Measurements from ENCODE around the gene DRC7. TPM values are rescaled to one million over a fixed set of nuclear protein-coding genes. Genes with fewer than 3 reads are reported as not detected.

The DRC7 gene
- total and polyA plus RNA-seq, 10 of the 15 experiments (the other 5 are each of a cell fraction or from before 2014, with no cell fraction given): 0.06 to 0.49 (median 0.14) TPM; not detected in 4

GRCh38 chr16:57750796-57751538 is 56.4 kb downstream of the DRC7 start:
- CTCF ChIA-PET: interaction anchor here (1.2 kb wide), 2 partner anchors 9 to 174 kb away, joined by 3 read pairs; no protein-coding TSS in a partner anchor
- Histone ChIP-seq H4K20me1 (ENCODE audit: control insufficient read depth, insufficient read depth) (no peaks in the 10 kb centered on the region), H2AFZ (ENCODE audit: control insufficient read depth, low read depth, low read length) (no peak overlapping the region), H3K79me2 (ENCODE audit: control insufficient read depth, insufficient read depth, low read length) (no peaks in the 10 kb centered on the region), H3K9me3 (replicated peaks; ENCODE audit: control insufficient read depth, insufficient read depth, low read length) (no peaks in the 10 kb centered on the region), H3K27me3 (replicated peaks in 1 of 2; ENCODE audit: control insufficient read depth in 2 of 2, insufficient read depth in 2 of 2, low read length in 1 of 2) (no peaks in the 10 kb centered on the region), H3K36me3 (ENCODE audit: control insufficient read depth in 2 of 2, insufficient read depth in 2 of 2, low read length in 1 of 2) (no peaks in the 10 kb centered on the region; a peak in 2 of 4 replicates), H3K4me2 (ENCODE audit: control insufficient read depth, insufficient read depth) (no peak overlapping the region), H3K4me3 (no peak overlapping the region), H3K27ac (ENCODE audit: control insufficient read depth, insufficient read depth) (no peak overlapping the region), H3K9ac (ENCODE audit: control insufficient read depth, insufficient read depth, low read length) (no peak overlapping the region), H3K4me1 (ENCODE audit: control insufficient read depth, insufficient read depth, low read length) (no peaks in the 10 kb centered on the region)
- SMC1A ChIA-PET (ENCODE audit: uncharacterized antibody, unreplicated experiment): no interaction called here
- FAIRE-seq: no peak
- DNase-seq (ENCODE audit: low read depth, low spot score): no peak
- WGBS (ENCODE audit: insufficient coverage, insufficient replicate concordance, low lambda C conversion rate, missing lambda C conversion rate): 78% methylated on average over 24 of the region's 24 CpGs
- intact Hi-C loops (cut with micrococcal nuclease; ENCODE audit: unreplicated experiment) (no loop called here), in situ Hi-C loops (cut with MboI) (no loop called here)
- POLR2A ChIA-PET: interaction anchor here (0.7 to 0.9 kb wide), 2 partner anchors 16 to 19 kb away, joined by 4 to 7 read pairs; partner anchors contain the start of gene KATNB1
- ATAC-seq: no peak
- RAD21 ChIA-PET (ENCODE audit: unreplicated experiment): no interaction called here
- no TSS peak for BruUV-seq (replicated peaks)
- TF ChIP-seq CUX1 (IDR thresholded peaks at IDR 0.05; ENCODE audit: insufficient replicate concordance, low read depth, low read length): no peak
- TF ChIP-seq HSF1 (IDR thresholded peaks at IDR 0.05; ENCODE audit: low read depth, low read length): no peak
- TF ChIP-seq SREBF2 (IDR thresholded peaks at IDR 0.05; ENCODE audit: low read length): no peak
- no peak for TF ChIP-seq PAX8 (IDR thresholded peaks at IDR 0.05)
- TF ChIP-seq STAT3 (IDR thresholded peaks at IDR 0.05; ENCODE audit: low read depth, low read length): no peak
- no peak for TF ChIP-seq NFIC (IDR thresholded peaks at IDR 0.05; ENCODE audit: low read depth, low read length)
- TF ChIP-seq ASH2L (IDR thresholded peaks at IDR 0.05; ENCODE audit: borderline replicate concordance, low read depth): no peak
- no peak for TF ChIP-seq SRF (IDR thresholded peaks at IDR 0.05; ENCODE audit: low read depth in 2 of 2, low read length in 2 of 2)
- TF ChIP-seq CREM (IDR thresholded peaks at IDR 0.05; ENCODE audit: low read depth): no peak
- TF ChIP-seq BCLAF1 (IDR thresholded peaks at IDR 0.05): no peak
- TF ChIP-seq MEF2B (IDR thresholded peaks at IDR 0.05; ENCODE audit: partially characterized antibody, poor library complexity, severe bottlenecking): no peak
- TF ChIP-seq HDAC6 (IDR thresholded peaks at IDR 0.05; ENCODE audit: unreplicated experiment): no peak
